GM18511 (cell line): ENCODE measurements around the gene HSPA14.
A peak's percentile ranks its signal among the peaks of the same experiment; 100 is the strongest.
"Not testable (repeated sequence)": the region's sequence is repeated elsewhere in the genome, so short reads cannot be mapped to it uniquely, and the experiment has no call there.

Experiments
- ATAC-seq: cut with Tn5 transposase; IDR thresholded peaks from one replicate; pipeline ENCODE4 v1.9.1; 2021; ENCODE audit warnings: mild to moderate bottlenecking, moderate library complexity; ENCODE audit not compliant: unreplicated experiment

HSPA14 gene, protein sequence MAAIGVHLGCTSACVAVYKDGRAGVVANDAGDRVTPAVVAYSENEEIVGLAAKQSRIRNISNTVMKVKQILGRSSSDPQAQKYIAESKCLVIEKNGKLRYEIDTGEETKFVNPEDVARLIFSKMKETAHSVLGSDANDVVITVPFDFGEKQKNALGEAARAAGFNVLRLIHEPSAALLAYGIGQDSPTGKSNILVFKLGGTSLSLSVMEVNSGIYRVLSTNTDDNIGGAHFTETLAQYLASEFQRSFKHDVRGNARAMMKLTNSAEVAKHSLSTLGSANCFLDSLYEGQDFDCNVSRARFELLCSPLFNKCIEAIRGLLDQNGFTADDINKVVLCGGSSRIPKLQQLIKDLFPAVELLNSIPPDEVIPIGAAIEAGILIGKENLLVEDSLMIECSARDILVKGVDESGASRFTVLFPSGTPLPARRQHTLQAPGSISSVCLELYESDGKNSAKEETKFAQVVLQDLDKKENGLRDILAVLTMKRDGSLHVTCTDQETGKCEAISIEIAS

DNA sequence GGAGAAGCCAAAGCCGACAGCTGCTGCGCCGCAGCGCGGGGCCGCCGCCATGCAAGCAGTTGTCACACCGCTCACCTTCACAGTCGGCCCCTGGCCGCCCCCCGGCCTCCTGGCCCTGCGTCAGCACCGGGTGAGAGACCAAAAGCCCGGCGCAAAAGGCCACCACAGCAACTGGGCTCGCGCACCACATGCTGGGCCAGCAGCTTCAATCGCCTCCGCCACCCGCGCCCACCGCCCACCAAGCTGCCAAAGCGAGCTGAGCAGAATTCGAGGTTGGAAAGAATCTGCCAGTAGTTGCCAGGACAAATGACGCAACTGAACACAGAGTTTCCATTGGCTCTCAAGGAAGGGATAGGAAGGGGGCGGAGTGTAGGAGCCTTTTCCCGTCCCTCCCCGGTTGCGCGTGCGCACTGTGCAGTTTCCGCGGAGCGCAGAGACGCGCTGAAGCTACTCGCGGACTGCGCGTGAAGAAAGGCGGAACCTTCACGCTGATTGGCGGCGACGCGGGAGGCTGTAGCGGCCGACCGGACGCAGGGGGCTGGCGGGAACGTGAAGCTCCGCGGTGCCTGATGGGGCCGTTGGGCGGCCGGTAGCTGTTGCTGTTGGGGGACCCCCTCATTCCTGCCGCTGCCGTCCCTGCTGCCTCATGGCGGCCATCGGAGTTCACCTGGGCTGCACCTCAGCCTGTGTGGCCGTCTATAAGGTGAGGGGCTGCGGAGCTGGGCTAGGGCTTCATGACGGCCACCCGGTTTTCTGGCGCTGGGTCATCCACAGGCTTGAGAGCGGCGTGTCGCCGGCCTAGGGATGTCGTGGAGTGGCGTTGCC, at the start of gene HSPA14, which contains the start of the genes CDNF and MSANTD7:
Gene HSPA14, plus strand, starts transcription at position 550 of the 825 bp plus-strand sequence. Its CDS starts 97 bp downstream, at position 647.
Gene CDNF, minus strand, starts transcription at position 281 of the 825 bp plus-strand sequence. Its CDS starts 91 bp downstream, at position 190.
Gene MSANTD7, plus strand, starts transcription at position 550 of the 825 bp plus-strand sequence. CDS start 3,979 bp downstream, outside the sequence.
- ATAC-seq = peak; percentile 98

DNA sequence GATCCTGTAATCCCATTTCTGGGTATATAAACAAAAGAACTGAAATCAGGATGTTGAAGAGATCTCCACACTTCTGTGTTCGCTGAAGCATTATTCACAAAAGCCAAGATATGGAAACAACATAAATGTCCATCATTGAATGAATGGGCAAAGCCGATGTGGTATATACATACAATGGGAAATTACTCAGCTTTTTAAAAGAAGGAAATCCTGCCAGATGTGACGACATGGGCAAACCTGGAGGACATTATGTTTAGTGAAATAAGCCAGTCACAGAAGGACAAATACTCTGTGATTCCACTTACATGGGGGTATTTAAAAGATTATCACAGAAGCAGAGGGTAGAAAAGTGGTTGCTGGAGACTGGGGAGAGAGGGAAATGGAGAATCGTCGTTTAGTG, 39.5 kb upstream of the HSPA14 start:
- ATAC-seq = no peak

DNA sequence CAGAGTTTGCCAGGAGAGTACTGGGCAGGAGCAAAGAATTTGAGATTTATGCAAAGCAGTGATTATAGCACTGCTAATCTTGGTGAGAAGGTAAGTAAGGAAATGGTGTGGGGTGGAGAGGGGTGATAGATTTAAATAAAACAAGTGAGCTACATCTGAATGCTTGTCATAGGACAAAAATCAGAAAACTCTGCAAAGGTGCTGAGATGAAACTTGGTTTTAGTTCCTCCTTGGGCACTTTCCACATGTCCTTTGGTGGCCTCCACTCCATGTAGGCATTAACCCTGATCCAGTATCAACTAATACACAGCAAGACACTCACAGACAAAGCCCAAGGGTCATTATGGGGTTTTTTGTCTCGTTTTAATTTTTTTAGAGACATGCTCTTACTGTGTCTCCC, 37.7 kb upstream of the HSPA14 start:
- ATAC-seq = no peak

DNA sequence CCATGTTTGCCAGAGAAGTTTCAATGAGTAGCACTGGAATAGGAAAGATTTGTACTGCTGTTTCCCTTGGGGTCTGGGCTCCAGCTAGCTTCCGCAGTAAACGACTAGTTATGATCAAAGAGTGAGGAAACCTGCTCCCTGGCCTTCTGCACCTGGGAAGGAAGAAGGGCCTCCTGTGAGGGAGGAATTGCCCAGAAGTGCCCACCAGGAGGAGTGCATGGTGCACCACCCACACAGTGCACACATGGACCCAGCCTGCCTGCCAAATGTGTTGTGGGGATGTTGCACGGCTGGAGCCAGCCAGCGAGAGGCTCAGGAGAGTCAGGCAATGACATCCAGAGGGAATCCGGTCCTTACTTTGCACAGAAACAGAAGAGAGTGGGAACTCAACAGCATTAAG, 36.4 kb upstream of the HSPA14 start:
- no peak for ATAC-seq

DNA sequence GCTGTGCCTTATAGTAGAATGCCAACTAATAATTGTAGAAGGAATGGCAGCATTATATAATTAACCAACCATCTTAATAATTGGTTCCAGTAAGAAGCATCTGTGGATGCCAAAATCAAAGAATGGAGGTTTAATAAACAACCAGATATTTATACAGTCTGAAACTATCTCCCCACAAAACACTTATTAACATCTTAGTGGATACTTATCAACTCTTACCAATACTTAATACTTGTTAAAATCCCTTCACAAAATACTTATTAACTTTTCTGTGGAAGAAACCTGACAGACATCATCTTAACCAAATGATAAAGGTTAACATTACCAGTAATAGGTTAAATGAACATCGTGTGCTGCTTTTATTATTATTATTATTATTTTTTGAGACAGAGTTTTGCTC, 34.3 kb upstream of the HSPA14 start:
- ATAC-seq = no peak

DNA sequence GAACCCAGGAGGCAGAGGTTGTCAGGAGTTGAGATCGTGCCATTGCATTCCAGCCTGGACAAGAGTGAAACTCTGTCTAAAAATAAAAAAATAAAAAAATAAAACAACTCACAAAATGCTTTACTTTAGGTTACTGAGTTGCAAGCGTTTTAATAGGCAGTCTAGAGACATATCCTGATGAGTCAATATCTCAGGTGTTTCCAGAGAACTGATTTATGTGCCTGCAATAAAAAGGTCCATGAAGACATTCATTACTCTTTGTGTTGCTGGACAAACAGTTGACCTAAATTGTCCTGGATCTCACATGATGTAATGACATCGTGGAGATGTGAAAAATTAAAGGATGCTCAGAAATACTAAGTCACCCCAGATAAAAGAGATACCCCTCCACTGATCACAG, 31.8 kb upstream of the HSPA14 start:
- no peak for ATAC-seq

DNA sequence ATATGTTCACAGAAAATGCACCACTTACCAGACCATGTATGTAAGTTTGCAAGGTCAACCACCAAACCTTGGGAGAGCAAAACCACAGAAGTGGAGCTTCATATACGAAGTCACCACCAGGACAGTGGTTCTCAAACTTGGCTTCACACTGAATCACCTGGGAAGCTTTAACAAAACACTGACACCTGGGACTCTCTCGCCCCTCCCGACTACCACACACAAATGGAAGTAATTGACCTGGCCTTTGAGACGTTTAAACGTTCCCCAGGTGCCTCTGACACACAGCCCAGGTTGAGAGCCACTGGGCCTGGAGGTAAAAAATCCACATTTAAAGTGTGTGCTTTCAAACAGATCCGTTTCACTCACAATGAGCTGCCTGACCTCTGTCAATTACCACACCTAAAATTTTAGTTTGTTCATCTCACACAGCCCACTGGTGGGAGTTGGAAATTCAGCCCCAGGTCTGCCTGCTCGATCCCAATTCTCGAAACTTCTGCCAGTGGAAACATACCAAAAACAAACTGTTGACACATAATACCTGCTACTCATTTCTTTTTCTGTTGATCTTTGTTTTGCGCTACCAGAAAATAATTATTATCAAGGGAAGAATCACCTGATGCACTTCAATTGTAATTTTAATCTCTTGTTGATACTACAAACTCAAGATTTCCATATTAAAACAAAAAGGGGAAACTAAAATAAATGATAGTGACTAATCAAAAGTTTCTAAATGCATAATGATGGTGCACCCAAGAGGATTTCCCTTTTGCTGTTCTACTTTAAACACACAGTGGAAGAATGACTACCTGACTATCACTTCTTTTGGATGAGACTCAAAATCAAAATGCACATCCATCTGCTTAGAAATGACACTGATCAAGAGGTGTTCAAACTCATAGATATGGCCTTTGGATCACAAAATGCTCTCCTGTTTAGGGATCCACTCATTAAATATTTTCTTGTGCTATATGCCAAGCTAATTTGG, 26.8 kb upstream of the HSPA14 start:
- ATAC-seq = no peak

DNA sequence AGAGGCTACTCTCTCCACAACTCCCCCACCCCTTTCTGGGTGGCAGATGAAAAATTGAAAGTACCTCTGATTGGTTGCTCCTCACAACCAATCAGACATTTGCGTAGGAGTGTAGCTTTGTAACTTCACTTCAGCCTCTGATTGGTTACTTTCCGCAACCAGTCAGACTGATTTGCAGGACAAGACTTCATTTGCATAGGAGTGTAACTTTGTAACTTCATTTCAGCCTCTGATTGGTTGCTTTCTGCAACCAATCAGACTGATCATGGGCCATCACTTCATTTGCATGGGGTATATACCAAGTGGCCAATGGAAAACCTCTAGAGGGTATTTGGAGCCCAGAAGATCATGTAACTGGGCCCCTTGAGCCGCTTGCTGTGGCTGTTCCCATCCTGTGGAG, 25.8 kb upstream of the HSPA14 start:
- ATAC-seq = no peak

DNA sequence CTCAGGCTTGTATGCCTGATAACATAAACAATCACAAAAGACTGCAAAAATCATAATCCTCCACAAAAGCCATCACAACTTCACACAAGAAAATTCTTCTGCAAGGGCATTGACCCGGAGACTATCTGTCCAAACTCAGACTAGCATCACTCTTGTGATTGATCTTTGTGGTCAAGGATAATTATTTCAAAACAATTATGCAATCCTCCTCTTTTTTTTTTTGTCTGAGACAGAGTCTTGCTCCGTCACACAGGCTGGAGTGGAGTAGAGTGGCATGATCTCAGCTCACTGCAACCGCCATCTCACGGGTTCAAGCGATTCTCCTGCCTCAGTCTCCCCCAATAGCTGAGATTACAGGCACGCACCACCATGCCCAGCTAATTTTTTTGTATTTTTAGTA, 22.4 kb upstream of the HSPA14 start:
- no peak for ATAC-seq

DNA sequence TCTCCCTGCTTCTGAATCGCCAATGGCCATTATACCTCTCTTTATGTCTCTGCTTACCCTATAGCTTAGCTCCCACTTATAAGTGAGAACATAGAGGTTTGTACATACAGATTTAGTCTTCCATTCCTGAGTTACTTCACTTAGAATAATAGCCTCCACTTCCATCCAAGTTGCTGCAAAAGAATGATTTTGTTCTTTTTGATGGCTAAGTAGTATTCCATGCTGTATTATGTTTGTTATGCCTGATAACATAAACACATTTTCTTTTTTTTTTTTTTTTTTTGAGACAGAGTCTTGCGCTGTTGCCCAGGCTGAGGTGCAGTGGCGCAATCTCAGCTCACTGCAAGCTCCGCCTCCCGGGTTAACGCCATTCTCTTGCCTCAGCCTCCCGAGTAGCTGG, 21.4 kb upstream of the HSPA14 start:
- not testable (repeated sequence) for ATAC-seq

DNA sequence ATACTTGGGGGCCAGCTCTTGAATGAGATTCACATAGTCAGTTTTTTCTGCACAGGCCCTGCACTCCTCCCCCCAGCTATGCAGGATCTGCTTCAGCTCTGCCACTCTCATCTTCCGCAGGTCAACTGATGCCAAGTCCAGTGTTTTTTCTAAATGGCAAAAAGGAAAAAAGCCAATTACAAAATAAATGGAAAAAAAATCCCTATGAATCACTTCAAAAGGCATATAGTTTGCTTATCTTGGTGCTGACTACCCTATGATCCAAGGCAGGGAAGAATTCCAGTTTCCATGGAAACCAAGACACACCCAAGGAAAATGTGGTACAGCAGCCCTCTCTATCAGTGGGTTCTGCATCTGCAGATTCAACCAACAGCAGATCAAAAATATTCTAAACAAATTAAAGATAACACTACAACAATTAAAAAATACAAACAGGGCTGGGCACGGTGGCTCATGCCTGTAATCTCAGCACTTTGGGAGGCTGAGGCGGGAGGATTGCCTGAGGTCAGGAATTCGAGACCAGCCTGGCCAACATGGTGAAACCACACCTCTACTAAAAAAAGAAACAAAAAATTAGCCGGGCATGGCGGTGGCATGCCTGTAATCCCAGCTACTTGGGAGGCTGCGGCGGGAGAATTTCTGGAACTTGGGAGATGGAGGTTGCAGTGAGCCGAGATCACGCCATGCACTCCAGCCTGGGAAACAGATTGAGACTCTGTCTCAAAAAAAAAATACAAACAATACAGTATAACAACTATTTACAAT, 17.9 kb upstream of the HSPA14 start:
- no peak for ATAC-seq

DNA sequence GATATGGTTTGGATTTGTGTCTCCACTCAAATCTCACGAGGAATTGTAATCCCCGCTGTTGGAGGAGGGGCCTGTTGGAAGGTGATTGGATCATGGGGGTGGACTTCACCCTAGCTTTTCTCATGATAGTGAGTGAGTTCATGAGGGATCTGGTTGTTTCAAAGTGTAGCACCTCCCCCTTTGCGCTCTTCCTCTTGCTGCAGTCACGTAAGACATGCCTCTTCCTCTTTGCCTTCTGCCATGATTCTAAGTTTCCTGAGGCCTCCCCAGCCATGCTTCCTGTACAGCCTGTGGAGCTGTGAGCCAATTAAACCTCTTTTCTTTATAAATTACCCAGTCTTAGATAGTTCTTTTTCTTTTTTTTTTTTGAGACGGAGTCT, 17.3 kb upstream of the HSPA14 start:
- ATAC-seq = no peak

DNA sequence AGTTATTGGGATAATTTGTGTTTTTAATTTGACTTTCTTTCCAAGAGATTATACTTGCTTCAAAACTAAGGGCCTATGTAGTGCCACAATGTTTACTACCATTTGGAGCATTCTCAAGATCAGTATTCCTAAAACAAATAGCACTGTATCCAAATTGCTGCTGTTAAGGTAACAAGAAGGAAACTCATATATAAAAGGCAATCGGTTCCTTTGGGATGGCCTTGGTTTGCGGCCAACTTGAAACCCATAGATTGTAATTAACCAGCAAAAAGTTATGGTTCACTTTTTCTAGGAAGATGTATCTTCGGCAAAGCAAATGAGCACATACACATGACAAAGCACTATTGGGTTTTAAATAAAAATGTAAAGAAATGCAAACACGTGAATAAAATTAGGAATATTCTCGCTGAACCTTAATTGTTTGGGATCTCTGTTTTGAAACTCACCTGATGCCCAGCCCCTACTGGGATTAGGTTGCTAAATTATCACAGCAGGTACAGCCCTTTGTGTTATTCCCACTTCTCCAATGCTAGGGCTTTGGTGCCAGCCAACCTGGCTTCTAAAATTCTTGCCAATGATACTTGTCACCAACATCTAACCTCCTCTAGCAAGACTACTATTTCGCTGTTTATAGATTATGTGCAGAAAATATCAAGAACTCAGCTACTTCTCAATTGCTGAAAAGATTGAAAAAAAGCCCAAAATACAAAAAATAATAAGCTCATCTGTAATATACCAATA, 16.3 kb upstream of the HSPA14 start:
- ATAC-seq = no peak

DNA sequence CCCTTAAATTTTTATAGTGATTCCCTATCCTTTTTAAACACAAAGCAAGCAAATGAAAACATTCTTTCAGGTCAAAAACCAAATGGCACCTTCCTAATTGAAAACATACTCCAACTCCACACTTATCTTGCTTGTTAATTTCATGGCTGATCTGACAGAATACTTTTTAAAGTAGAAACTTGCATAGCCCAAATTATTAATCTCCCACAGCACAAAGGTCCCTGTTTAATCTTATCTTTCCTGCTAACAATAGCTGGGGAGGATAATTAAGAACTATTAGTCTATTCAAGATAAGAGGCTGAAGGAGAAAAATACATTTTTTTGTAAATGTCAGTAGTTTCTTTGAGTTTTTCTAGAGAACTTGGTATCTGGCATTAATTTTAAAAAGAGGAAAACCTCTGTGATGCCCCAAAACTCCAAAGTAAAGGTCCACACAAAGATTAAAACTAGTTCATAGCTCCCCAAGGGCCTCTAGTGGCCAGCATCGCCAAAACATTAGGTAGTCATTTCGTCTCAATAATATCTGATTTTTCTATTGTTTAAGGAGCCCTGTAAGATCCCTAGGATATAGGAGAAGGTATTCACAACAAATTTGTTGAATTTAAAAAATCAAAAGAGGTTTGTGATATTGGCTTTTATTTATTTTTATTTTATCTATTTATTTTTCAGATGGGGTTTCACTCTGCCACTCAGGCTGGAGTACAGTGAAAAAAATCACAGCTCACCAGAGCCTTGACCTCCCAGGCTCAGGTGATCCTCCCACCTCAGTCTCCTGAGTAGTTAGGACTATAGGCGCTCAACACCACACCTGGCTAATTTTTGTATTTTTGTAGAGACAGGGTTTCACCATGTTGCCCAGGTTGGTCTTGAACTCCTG, 15.0 kb upstream of the HSPA14 start:
- no peak for ATAC-seq

DNA sequence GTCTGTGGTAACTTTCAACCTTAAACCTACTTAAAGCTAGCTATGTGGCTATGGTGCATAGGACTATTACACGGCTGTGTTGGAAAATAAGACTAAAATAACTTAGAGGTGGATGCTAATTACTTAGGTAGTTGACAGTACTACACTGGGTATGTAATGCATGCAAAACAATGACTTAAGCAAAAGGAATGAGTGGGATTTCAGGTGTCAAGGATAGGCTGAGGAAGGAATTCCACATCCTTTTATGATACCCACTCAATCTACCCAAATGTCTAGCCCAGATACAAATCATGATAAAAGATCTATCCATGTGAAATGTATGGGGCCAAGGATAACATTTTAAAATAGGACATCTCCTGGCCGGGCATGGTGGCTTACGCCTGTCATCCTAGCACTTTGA, 14.1 kb upstream of the HSPA14 start:
- no peak for ATAC-seq

DNA sequence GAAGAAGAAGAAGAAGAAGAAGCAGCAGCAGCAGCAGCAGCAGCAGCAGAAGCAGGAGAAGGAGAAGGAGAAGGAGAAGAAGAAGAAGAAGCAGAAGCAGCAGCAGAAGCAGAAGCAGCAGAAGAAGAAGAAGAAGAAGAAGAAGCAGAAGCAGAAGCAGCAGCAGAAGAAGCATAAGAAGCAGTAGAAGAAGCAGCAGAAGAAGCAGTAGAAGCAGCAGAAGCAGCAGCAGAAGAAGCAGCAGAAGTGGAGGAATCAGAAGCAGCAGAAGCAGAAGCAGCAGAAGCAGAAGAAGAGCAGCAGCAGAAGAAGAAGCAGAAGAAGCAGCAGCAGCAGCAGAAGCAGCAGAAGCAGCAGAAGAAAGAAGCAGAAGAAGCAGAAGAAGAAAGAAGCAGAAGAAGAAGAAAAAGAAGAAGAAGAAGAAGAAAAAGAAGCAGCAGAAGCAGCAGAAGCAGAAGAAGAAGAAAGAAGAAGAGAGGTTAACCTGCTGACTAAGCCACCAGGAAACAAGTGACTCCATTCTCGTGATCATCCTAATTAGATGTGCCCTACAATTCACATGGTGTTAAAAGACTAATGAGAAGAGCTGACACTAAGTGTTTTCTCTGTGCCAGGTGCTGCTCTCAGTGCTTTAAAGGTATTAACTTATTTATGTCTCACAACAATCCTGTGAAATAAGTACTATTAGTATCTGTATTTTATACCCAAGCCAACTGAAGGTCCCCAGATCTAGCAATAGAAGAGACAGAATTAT, 11.9 kb upstream of the HSPA14 start:
- no peak for ATAC-seq

DNA sequence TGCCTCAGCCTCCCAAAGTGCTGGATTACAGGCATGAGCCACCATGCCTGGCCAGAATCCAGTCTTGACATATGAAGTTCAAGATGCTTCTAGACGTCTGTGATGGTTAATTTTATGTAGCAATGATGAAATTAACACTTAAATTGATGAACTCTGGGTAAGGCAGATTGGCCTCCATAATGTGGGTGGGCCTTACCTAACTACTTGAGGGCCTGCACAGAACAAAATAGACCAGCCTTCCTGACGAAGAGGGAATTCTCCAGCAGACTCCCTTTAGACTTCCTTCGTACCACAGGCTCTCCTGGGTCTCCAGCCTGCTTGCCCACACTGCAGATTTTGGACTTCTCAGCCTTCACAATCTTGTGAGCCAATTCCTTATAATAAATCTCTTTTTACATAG, 5.0 kb upstream of the HSPA14 start:
- no peak for ATAC-seq
